Astrocyte (in vitro differentiated cells and primary cell): ENCODE data around the gene RBM19. TPM values are rescaled to one million over a fixed set of nuclear protein-coding genes. Genes with fewer than 3 reads are reported as not detected.

Source experiments
- DNase-seq: peaks from one replicate; pipeline ENCODE4 v3.0.0-alpha.2; 2010; ENCODE audit warnings: low read depth
- FAIRE-seq: peaks from 2 replicates; lab custom pipeline; 2011; peaks lifted over from hg19 to GRCh38; lab: Jason Lieb, UNC
- H2AFZ ChIP-seq: 2 replicates; pipeline ENCODE4 v1.6.0; 2012; ENCODE audit warnings: low read depth, low read length, inconsistent platforms
- H3K27ac ChIP-seq: 2 replicates; pipeline ENCODE4 v1.5.1; 2011; ENCODE audit warnings: low read depth, low read length, inconsistent platforms
- H3K27me3 ChIP-seq: 2 replicates; pipeline ENCODE4 v1.6.0; 2011; ENCODE audit warnings: low read length, inconsistent platforms; ENCODE audit not compliant: insufficient read depth
- H3K36me3 ChIP-seq: 2 replicates; pipeline ENCODE4 v1.5.1; 2011; ENCODE audit warnings: low read length, inconsistent platforms; ENCODE audit not compliant: insufficient read depth
- H3K4me1 ChIP-seq: 2 replicates; pipeline ENCODE4 v1.5.1; 2011; ENCODE audit warnings: low read length, inconsistent platforms; ENCODE audit not compliant: insufficient read depth
- H3K4me2 ChIP-seq: 2 replicates; pipeline ENCODE4 v1.6.0; 2012; ENCODE audit warnings: low read length, inconsistent platforms
- H3K4me3 ChIP-seq: 2 replicates; pipeline ENCODE4 v1.5.1; 2011; ENCODE audit warnings: low read depth, mild to moderate bottlenecking, low read length, inconsistent platforms; ENCODE audit not compliant: insufficient read depth
- H3K79me2 ChIP-seq: 2 replicates; pipeline ENCODE4 v1.6.0; 2012; ENCODE audit warnings: mild to moderate bottlenecking, low read length, inconsistent platforms; ENCODE audit not compliant: insufficient read depth
- H3K9ac ChIP-seq: 2 replicates; pipeline ENCODE4 v1.6.0; 2012; ENCODE audit warnings: mild to moderate bottlenecking, low read length, inconsistent platforms
- H3K9me3 ChIP-seq: 2 replicates; pipeline ENCODE4 v1.5.1; 2012; ENCODE audit warnings: low read depth, mild to moderate bottlenecking, low read length, inconsistent platforms; ENCODE audit not compliant: insufficient read depth
- H4K20me1 ChIP-seq: 2 replicates; pipeline ENCODE4 v1.6.0; 2012; ENCODE audit warnings: low read length, inconsistent platforms; ENCODE audit not compliant: insufficient read depth
- H3K27ac Mint-ChIP-seq: one replicate; pipeline ENCODE4 v1.8.0; 2021; ENCODE audit warnings: mild to moderate bottlenecking, mixed read lengths; ENCODE audit not compliant: unreplicated experiment
- H3K27me3 Mint-ChIP-seq: one replicate; pipeline ENCODE4 v1.8.0; 2021; ENCODE audit warnings: low read depth, mixed read lengths; ENCODE audit not compliant: unreplicated experiment
- H3K36me3 Mint-ChIP-seq: one replicate; pipeline ENCODE4 v1.8.0; 2021; ENCODE audit warnings: low read depth, mixed read lengths; ENCODE audit not compliant: unreplicated experiment
- H3K4me1 Mint-ChIP-seq: one replicate; pipeline ENCODE4 v1.8.0; 2021; ENCODE audit warnings: low read depth, mixed read lengths; ENCODE audit not compliant: unreplicated experiment
- H3K4me3 Mint-ChIP-seq: one replicate; pipeline ENCODE4 v1.8.0; 2021; ENCODE audit warnings: mild to moderate bottlenecking, moderate library complexity, mixed read lengths; ENCODE audit not compliant: unreplicated experiment
- H3K9me3 Mint-ChIP-seq: one replicate; pipeline ENCODE4 v1.8.0; 2021; ENCODE audit warnings: mild to moderate bottlenecking, mixed read lengths; ENCODE audit not compliant: unreplicated experiment
- EZH2 ChIP-seq: IDR thresholded peaks from 2 replicates; pipeline ENCODE4 v1.6.1; 2012; ENCODE audit warnings: mild to moderate bottlenecking, low read length, inconsistent platforms; ENCODE audit not compliant: insufficient read depth
- total RNA-seq: library from RNA; stranded (reverse); gene quantifications from 2 replicates; pipeline ENCODE4 v1.2.1, GENCODE V29; 2021
- TF ChIP-seq, protein P1 (sequence below): IDR thresholded peaks from 2 replicates; pipeline ENCODE4 v1.5.1; 2011; ENCODE audit warnings: low read depth, mild to moderate bottlenecking, inconsistent platforms, low read length, moderate library complexity; ENCODE audit not compliant: insufficient read depth

The RBM19 gene
- total RNA-seq, 1 donor from 2014 or later = 32.3 TPM

- Mint-ChIP-seq H3K27me3 (peaks cover 34% of the 10 kb centered on the region), H3K27ac (no peak overlapping the region), H3K4me1 (no peaks in the 10 kb centered on the region), H3K4me3 (no peak overlapping the region), H3K36me3 (peaks cover 3% of the 10 kb centered on the region), H3K9me3 (peaks cover 16% of the 10 kb centered on the region)
- Histone ChIP-seq H3K9me3 (peaks cover 4% of the 10 kb centered on the region), H3K79me2 (no peaks in the 10 kb centered on the region), H3K4me3 (no peak overlapping the region), H3K36me3 (no peaks in the 10 kb centered on the region), H3K27me3 (no peaks in the 10 kb centered on the region), H2AFZ (no peak overlapping the region), H4K20me1 (no peaks in the 10 kb centered on the region), H3K4me2 (no peak overlapping the region), H3K9ac (no peak overlapping the region), H3K27ac (no peak overlapping the region), H3K4me1 (no peaks in the 10 kb centered on the region)
- no peak for FAIRE-seq
- no peak for DNase-seq
- TF ChIP-seq, protein P1, sequence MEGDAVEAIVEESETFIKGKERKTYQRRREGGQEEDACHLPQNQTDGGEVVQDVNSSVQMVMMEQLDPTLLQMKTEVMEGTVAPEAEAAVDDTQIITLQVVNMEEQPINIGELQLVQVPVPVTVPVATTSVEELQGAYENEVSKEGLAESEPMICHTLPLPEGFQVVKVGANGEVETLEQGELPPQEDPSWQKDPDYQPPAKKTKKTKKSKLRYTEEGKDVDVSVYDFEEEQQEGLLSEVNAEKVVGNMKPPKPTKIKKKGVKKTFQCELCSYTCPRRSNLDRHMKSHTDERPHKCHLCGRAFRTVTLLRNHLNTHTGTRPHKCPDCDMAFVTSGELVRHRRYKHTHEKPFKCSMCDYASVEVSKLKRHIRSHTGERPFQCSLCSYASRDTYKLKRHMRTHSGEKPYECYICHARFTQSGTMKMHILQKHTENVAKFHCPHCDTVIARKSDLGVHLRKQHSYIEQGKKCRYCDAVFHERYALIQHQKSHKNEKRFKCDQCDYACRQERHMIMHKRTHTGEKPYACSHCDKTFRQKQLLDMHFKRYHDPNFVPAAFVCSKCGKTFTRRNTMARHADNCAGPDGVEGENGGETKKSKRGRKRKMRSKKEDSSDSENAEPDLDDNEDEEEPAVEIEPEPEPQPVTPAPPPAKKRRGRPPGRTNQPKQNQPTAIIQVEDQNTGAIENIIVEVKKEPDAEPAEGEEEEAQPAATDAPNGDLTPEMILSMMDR = no peak
- TF ChIP-seq EZH2 = no peak
Observed at GRCh38 chr12:113804961-113805600, 161.0 kb downstream of the RBM19 start.

DNA sequence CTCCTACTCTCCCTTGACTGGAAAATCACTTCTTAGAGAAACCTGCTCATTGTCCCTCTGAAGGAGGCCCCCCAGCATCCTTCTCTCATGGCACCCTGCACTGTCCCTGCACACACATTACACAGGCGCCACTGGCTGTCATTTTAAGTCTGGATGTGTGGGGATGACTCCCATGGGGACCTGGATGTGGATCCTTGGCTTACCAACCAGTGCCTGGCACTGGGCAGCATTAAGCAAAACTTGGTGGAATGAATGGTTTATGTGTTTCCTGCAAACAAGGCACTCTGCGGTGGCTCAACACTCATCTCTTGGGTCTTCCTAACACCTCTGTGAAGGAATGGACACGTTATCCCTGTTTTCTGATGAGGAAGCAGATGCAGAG, 162.4 kb downstream of the RBM19 start:
- no peak overlapping the region for H2AFZ ChIP-seq
- no peaks in the 10 kb centered on the region for H4K20me1 ChIP-seq
- H3K9me3 ChIP-seq = peaks cover 4% of the 10 kb centered on the region
- H3K4me2 ChIP-seq = no peak overlapping the region
- no peaks in the 10 kb centered on the region for H3K27me3 ChIP-seq
- H3K36me3 ChIP-seq = no peaks in the 10 kb centered on the region
- no peak for DNase-seq
- peaks cover 16% of the 10 kb centered on the region for H3K9me3 Mint-ChIP-seq
- H3K79me2 ChIP-seq = no peaks in the 10 kb centered on the region
- H3K4me3 Mint-ChIP-seq = no peak overlapping the region
- peaks cover 35% of the 10 kb centered on the region for H3K27me3 Mint-ChIP-seq
- no peaks in the 10 kb centered on the region for H3K4me1 Mint-ChIP-seq
- no peaks in the 10 kb centered on the region for H3K4me1 ChIP-seq
- FAIRE-seq = no peak
- peaks cover 3% of the 10 kb centered on the region for H3K36me3 Mint-ChIP-seq
- no peak for TF ChIP-seq EZH2
- TF ChIP-seq, protein P1 = no peak
- no peak overlapping the region for H3K4me3 ChIP-seq
- no peak overlapping the region for H3K27ac Mint-ChIP-seq
- no peak overlapping the region for H3K9ac ChIP-seq
- no peak overlapping the region for H3K27ac ChIP-seq

GRCh38 chr12:113802966-113803758, 163.0 kb downstream of the RBM19 start:
- Histone ChIP-seq H3K27ac (no peak overlapping the region), H4K20me1 (no peaks in the 10 kb centered on the region), H3K79me2 (no peaks in the 10 kb centered on the region), H3K4me2 (no peak overlapping the region), H2AFZ (no peak overlapping the region), H3K4me3 (no peak overlapping the region), H3K36me3 (no peaks in the 10 kb centered on the region), H3K27me3 (no peaks in the 10 kb centered on the region), H3K4me1 (no peaks in the 10 kb centered on the region), H3K9ac (no peak overlapping the region), H3K9me3 (peaks cover 4% of the 10 kb centered on the region)
- Mint-ChIP-seq H3K4me1 (no peaks in the 10 kb centered on the region), H3K4me3 (no peak overlapping the region), H3K36me3 (peaks cover 3% of the 10 kb centered on the region), H3K27ac (no peak overlapping the region), H3K27me3 (peaks cover 37% of the 10 kb centered on the region), H3K9me3 (peaks cover 16% of the 10 kb centered on the region)
- TF ChIP-seq EZH2 = no peak
- TF ChIP-seq, protein P1 = no peak
- FAIRE-seq (no peak), DNase-seq (no peak)
